Right lobe of liver (tissue), 4 donors: ENCODE data around the gene SNTN.

ENCODE experiments used
- POLR2A ChIP-seq: fragments of 450-650 bp; IDR thresholded peaks from one replicate; pipeline ENCODE4 v1.6.1; 2017; ENCODE audit warnings: antibody characterized with exemption, mild to moderate bottlenecking
- TF ChIP-seq, protein P1 (sequence below), 4 donors: fragments of 200-600 bp in 3 of 4; fragments of 450-650 bp in 1 of 4; IDR thresholded peaks; one replicate each; pipeline versions ENCODE4 v1.5.1 to v1.8.0; 2016 to 2022; ENCODE audit warnings: antibody characterized with exemption in 4 of 4, mild to moderate bottlenecking in 2 of 4
- donor health status: DM: no; HTN: no; CAD: no.
- donor health status: DM: no; HTN: no; CAD: no.
- donor health status: DM: no; HTN: yes; CAD: no.

GRCh38 chr3:63644212-63644797 is 8.2 kb upstream of the SNTN start:
- TF ChIP-seq, protein P1, sequence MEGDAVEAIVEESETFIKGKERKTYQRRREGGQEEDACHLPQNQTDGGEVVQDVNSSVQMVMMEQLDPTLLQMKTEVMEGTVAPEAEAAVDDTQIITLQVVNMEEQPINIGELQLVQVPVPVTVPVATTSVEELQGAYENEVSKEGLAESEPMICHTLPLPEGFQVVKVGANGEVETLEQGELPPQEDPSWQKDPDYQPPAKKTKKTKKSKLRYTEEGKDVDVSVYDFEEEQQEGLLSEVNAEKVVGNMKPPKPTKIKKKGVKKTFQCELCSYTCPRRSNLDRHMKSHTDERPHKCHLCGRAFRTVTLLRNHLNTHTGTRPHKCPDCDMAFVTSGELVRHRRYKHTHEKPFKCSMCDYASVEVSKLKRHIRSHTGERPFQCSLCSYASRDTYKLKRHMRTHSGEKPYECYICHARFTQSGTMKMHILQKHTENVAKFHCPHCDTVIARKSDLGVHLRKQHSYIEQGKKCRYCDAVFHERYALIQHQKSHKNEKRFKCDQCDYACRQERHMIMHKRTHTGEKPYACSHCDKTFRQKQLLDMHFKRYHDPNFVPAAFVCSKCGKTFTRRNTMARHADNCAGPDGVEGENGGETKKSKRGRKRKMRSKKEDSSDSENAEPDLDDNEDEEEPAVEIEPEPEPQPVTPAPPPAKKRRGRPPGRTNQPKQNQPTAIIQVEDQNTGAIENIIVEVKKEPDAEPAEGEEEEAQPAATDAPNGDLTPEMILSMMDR (IDR thresholded peaks at IDR 0.05) = no peak
- TF ChIP-seq POLR2A = no peak
